HG03439 (cell line): Measurements from ENCODE around the gene CYTL1.
"Not testable (repeated sequence)": the region's sequence is repeated elsewhere in the genome, so short reads cannot be mapped to it uniquely, and the experiment has no call there.

ENCODE experiments used
- ATAC-seq: cut with Tn5 transposase; IDR thresholded peaks from one replicate; pipeline ENCODE4 v1.9.1; 2021; ENCODE audit warnings: mild to moderate bottlenecking, moderate library complexity; ENCODE audit not compliant: unreplicated experiment

CYTL1 gene

DNA sequence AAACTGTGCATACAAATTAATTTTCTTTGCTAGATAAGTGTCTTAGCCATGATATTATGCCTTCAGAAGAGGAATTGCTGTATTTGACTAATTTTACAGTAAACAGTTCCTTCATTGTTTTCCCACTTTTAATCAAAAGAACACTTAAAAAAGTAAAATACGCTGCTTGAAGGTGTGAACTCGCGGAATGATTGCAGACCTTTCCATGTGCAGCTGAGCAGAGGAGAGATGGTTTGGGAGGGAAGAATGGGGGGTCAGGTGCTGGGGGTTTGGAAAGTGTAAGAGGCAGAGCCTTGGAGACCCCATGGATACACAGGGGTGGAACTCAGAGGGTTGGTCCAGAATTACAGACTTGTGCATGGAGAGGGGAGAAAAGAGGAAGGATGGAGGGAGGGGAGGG lies 15.3 kb downstream of the CYTL1 start:
- no peak for ATAC-seq

GRCh38 chr4:5003372-5003857 lies 15.8 kb downstream of the CYTL1 start:
- no peak for ATAC-seq

GRCh38 chr4:5001641-5002040 lies 17.6 kb downstream of the CYTL1 start:
- not testable (repeated sequence) for ATAC-seq

DNA sequence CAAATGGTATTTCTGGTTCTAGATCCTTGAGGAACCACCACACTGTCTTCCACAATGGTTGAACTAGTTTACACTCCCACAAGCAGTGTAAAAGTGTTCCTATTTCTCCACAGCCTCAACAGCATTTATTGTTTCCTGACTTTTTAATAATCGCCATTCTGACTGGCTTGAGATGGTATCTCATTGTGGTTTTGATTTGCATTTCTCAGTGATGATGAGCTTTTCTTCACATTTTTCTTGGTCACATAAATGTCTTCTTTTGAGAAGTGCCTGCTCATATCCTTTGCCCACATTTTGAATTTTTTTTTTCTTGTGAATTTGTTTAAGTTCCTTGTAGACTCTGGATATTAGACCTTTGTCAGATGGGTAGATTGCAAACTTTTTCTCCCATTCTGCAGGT lies 22.3 kb downstream of the CYTL1 start:
- not testable (repeated sequence) for ATAC-seq

GRCh38 chr4:4995908-4996265 lies 23.4 kb downstream of the CYTL1 start:
- no peak for ATAC-seq

DNA sequence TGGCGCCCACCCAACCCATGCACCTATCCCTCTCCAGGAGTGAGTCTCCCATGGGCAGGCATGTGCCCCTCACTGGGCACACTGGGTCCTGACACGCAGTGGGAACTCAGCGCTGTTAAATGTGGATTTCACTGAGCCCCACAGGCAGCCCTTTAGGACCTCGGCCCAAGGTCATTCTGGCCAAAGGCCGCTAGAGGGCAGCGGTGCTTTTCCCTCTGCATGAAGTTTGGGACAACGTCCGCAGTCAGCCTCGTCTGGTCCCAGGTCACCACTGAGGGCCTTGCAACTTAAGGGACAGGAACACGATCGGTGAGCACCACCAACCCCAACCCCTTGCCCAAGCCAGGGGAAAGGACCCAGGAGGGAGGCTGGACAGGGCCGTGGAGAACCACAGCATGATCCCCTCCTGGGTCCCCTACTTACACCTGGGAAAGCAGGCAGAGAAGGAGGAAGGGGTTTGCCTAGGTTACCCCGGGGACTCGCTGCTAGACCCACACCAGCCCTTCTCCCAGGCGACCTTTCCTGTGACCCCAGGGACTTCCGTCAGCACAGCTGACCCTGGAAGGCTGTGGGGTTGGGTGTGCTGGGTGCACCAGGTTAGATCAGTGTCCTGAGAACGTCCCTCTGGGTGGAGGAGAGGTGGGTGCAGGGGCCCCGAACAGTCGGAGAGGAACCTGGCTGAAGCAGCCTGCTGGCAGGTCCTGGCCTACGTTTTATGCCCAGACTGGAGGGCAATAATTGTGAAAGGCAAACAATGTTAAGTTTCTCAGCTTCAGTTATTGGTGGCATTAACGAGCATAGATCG lies 24.0 kb downstream of the CYTL1 start:
- ATAC-seq = no peak

DNA sequence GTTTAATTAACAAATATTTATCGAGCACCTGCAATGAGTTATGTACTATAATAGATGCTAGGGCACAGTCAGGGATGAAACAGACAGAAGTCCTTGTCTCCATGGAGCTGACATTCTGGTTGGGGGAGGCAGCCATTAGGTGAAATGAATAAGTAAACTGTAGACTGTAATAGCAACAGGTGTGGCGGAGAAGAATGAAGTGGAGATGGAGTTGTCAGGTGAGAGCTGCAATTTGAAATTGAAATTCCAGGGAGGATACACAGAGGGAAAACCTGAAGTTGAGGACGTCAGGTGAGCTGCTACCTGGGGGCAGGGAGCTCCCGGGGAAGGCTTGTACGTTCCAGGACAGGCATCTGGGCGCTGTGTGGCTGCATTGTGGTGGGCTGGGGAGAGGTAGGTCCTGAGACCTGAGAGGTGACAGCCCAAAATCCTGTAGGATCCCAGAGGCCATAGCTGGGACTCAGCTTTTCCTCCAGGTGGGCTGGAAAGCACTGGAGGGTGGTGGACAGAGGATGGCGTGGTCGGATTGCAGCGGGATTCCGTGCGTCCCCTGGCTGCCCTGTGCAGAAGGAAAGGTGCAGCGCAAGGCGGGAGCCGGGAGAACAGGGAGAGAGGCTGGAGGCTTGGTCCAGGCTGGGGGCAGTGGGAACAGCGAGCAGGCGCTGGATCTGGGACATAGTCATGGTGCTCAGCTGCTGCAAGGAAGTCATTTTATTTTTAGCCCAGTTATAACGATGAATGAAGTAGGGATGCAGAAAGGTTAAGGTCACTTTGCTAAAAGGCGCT lies 24.8 kb downstream of the CYTL1 start:
- ATAC-seq = no peak

DNA sequence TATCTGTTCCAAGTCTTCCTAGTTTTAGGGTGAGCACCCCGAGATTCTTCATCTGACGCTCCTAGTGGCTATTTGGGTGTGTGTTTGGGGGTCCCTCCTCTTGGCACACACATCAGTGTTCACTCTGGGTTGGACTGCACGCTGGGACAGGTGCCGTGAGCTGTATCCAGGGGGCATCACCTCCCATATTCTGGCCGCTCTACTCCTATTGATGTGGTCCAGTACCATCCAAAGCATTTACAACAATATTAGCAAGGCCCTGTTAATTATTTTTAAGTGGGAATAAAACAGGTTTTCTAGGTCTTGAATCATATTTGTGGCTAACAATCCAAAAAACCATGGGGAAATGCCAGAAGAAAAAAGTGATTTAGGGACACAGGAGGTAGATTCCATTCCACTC lies 26.4 kb downstream of the CYTL1 start:
- ATAC-seq = no peak

DNA sequence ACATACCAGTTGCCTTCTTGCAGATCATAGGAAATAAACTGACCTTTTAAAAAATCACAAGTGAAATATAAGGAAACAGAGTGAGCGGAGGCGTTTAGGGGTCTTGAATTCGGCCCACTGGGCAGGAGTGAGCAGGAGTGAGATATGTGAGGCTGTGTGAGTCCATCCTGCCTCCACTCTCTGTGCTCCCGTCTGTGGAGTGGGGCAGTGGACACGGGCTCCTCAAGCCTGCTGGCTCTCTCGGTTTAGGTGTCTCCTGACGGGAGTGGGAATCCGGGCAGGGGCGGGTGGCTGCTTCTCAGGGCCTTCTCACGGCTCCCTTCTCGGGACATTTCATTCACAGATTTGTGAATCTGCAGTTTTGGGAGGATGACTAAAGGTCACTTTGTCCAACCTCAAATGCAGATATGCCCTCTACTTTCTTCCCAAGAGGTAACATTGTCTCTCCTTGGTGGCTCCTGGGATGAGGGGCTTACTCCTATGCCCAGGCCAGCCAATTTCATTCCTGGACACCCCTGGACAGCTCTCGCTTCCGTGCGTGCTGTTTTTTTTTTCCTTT lies 27.6 kb downstream of the CYTL1 start:
- no peak for ATAC-seq

GRCh38 chr4:4990857-4991540 lies 28.3 kb downstream of the CYTL1 start:
- no peak for ATAC-seq

DNA sequence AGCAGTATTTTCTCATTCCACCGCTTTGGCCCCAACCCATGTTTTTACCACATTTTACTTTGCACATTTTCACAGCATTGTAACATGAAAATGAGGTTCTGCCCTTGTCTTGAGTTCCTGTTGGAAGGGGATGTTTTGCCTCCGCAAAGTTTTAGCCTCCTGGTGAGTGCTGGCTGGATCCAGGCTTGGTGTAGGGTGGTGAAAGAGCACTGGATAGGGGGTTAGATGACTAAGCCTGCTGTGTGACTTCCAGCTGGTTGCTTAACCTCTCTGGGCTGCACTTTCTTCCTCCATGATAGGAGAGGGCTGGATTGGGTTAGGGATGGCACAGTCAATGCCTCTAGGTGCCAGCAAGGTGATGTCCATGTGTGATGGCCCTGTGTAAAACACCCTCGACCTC lies 28.9 kb downstream of the CYTL1 start:
- ATAC-seq = no peak

GRCh38 chr4:4989083-4989622 lies 30.1 kb downstream of the CYTL1 start:
- no peak for ATAC-seq

DNA sequence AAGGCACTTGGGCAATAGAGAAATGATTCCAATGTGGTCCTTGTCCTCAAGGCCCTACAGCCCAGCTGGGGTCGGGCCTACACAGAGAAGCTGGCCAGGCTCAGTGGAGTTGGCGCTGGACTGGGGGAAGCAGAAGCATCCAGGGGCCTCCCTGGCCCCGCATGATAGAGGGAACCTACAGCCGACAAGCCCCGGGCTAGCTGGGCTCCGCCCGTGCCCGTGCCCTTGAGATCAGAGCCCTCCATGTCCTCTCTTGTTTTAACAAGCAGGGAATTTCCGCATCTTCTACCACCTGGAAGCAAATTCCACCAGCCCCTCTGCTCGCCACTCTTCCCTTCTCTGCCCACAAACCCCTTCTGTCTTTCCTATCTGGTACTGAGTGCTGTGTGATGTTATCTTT lies 31.6 kb downstream of the CYTL1 start:
- ATAC-seq = no peak

- ATAC-seq = no peak
Measured at GRCh38 chr4:4986841-4987240, 32.4 kb downstream of the CYTL1 start.

- ATAC-seq = no peak
Measured at GRCh38 chr4:4985844-4986243, 33.4 kb downstream of the CYTL1 start.

DNA sequence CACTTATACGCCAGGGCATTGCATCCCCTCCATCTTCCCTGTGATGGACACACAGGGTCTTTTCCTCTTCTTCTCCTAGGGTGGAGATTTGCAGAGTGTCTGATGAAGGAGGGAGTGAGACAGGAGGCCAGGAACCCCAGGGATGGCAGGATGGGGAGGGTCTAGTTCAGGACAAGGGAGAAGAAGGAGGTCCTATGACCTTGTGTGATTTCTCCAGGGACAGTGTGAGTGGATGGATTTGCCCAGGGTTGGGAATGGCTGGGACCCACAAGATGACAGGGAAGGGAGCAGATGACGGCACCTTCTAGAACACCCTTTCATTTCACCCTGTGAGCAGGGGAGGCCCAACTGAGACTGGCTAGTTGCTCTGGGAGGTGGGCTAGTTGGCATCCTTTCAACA lies 34.2 kb downstream of the CYTL1 start:
- no peak for ATAC-seq

GRCh38 chr4:4984186-4984585 lies 35.1 kb downstream of the CYTL1 start:
- no peak for ATAC-seq

DNA sequence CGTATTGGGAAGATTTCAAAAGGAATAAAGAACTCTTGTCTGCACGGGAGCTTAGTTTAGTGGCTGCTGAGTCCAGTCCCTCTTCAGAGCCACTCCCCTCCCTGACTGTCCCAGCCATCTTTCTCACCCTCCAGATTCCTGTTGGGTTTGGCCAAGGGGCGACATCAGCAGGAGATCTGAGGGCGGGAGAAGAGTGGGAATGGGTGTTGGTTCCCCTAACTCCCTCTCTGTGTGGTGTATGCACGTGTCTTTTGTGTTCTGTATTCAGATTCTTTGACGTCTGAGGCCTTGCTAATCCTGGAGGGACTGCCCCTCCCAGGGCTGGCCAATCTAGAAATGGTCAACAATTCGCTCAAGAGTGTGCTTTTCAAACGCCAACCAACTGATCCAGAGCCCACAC lies 37.4 kb downstream of the CYTL1 start:
- no peak for ATAC-seq

DNA sequence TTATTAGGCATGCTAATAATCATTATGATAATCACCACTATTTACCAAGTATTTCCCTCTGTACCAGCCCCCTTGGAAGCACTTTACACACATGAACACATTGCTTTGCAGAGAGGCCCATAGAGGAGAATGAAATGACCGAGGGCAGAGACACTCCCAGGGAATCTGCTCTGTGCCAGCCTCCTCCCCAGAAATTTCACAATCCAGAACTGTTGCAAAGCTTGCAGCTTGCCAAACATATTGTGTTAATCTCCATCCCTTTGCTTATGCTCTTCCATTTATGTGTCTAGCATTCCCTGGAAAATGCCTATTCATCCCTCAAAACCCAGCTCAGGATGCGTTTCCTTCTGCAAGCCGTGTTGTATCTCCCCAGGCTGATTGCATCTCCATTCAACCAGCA lies 37.8 kb downstream of the CYTL1 start:
- ATAC-seq = no peak

GRCh38 chr4:4980621-4981230 lies 38.5 kb downstream of the CYTL1 start:
- no peak for ATAC-seq

DNA sequence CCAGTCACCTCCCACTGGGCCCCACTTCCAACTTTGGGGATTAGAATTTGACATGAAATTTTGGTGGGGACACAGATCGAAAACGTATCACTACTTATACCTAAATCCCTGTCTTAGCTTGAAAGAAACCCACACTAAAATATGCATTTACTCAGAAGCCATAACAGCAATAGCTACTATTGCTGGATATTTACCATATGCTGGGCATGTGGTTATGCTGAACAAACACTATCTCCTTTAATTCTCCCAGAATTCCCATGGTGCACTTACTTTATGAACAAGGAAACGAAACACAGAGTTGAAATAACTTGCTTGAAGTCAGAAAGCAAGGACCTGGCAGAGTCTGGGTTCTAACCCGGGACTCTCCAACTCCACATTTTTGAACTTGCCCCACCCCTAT lies 39.3 kb downstream of the CYTL1 start:
- ATAC-seq = no peak
